Subcutaneous abdominal adipose tissue (tissue), 5 donors: ENCODE measurements around the gene TOP1.

Experiments
- H3K27ac ChIP-seq: one replicate; pipeline ENCODE4 v1.7.0; 2013; ENCODE audit warnings: low read depth, mild to moderate bottlenecking, inconsistent platforms, low read length, moderate library complexity
- H3K27me3 ChIP-seq, 5 donors: one replicate each; pipeline ENCODE4 v1.7.0; 2013; ENCODE audit warnings: low read length in 5 of 5, inconsistent platforms in 1 of 5; ENCODE audit not compliant: control insufficient read depth in 5 of 5, insufficient read depth in 4 of 5
- H3K36me3 ChIP-seq, 5 donors: one replicate each; pipeline ENCODE4 v1.7.0; 2013; ENCODE audit warnings: low read length in 5 of 5; ENCODE audit not compliant: control insufficient read depth in 5 of 5, insufficient read depth in 5 of 5
- H3K4me1 ChIP-seq, 5 donors: one replicate each; pipeline ENCODE4 v1.7.0; 2013; ENCODE audit warnings: low read length in 5 of 5, mild to moderate bottlenecking in 3 of 5, moderate library complexity in 1 of 5; ENCODE audit not compliant: control insufficient read depth in 5 of 5, insufficient read depth in 5 of 5
- H3K4me3 ChIP-seq, 5 donors: one replicate each; pipeline ENCODE4 v1.7.0; 2013; ENCODE audit warnings: low read length in 5 of 5, low read depth in 1 of 5
- H3K9ac ChIP-seq, 5 donors: one replicate each; pipeline ENCODE4 v1.7.0; 2013; ENCODE audit warnings: low read length in 5 of 5, mild to moderate bottlenecking in 4 of 5, moderate library complexity in 3 of 5
- H3K9me3 ChIP-seq, 5 donors: one replicate each; pipeline ENCODE4 v1.7.0; 2013; ENCODE audit warnings: low read length in 5 of 5; ENCODE audit not compliant: control insufficient read depth in 5 of 5
- donor health status: healthy.
- donor health status: healthy.
- donor health status: healthy.
- donor health status: healthy.
- donor health status: healthy.

The TOP1 gene

GRCh38 chr20:41133709-41134361 is 105.2 kb downstream of the TOP1 start:
- Histone ChIP-seq H3K4me1 (peaks cover 2 to 25% (median 20%) of the 10 kb centered on the region in 5 donors), H3K9ac (no peak overlapping the region), H3K27me3 (no peaks in the 10 kb centered on the region), H3K27ac (no peak overlapping the region), H3K36me3 (no peaks in the 10 kb centered on the region), H3K9me3 (no peaks in the 10 kb centered on the region), H3K4me3 (no peak overlapping the region)

GRCh38 chr20:41134362-41135186 is 106.0 kb downstream of the TOP1 start:
- Histone ChIP-seq H3K27me3 (no peaks in the 10 kb centered on the region), H3K9me3 (no peaks in the 10 kb centered on the region), H3K9ac (no peak overlapping the region), H3K36me3 (no peaks in the 10 kb centered on the region), H3K4me3 (no peak overlapping the region), H3K27ac (no peak overlapping the region), H3K4me1 (peaks cover 2 to 32% (median 28%) of the 10 kb centered on the region in 5 donors)

DNA sequence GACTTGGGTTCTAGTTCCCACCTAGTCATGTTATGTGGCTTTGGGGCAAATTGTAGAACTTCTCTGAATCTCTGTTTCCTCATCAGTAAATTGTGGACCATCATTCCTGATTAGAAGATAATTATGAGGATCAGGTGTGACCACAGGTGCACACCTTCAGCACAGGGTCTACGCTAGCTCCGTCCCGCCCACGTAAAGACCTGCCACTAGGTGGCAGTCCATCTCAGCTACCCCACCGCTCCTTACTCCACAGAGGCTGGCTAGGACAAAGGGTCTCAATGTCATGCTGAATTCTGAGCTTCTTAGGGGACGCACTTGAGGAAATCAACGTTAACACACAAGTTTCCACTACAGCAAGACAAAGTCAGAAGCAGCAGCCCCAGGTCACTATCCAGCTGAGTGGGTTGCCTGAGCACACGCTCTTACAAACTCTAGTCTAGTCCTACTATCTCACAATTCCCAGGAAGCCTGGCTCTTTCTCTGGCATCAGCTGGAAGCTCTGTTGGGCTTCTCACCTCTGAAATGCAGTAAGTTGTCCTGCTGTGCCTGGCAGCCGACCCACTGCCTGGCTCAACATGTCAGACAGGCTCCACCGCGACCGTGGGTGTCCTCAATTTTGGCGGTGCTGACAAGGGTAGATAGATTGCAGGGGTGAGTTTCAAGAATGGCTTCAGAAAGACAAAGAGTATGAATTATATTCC is 106.7 kb downstream of the TOP1 start:
- Histone ChIP-seq H3K9ac (no peak overlapping the region), H3K4me1 (peaks cover 3 to 40% (median 34%) of the 10 kb centered on the region in 5 donors), H3K9me3 (no peaks in the 10 kb centered on the region), H3K4me3 (no peak overlapping the region), H3K27me3 (no peaks in the 10 kb centered on the region), H3K27ac (no peak overlapping the region), H3K36me3 (no peaks in the 10 kb centered on the region)

GRCh38 chr20:41135888-41136679 is 107.5 kb downstream of the TOP1 start:
- peak overlapping the region; percentile 62 for H3K27ac ChIP-seq
- H3K4me3 ChIP-seq, result peak overlapping the region; percentile 68 to 82 (median 77)
- H3K27me3 ChIP-seq, result no peaks in the 10 kb centered on the region
- no peaks in the 10 kb centered on the region for H3K9me3 ChIP-seq
- peaks cover 9 to 47% (median 42%) of the 10 kb centered on the region in 5 donors for H3K4me1 ChIP-seq
- peak overlapping the region in 4 of 5 donors; percentile 45 to 83 (median 78) for H3K9ac ChIP-seq
- H3K36me3 ChIP-seq, result no peaks in the 10 kb centered on the region

GRCh38 chr20:41136680-41137613 is 108.3 kb downstream of the TOP1 start, which contains the start of gene PLCG1:
Gene PLCG1, plus strand, starts transcription at chr20:41137543. Its CDS starts 99 bp downstream, at chr20:41137642.
- no peaks in the 10 kb centered on the region for H3K36me3 ChIP-seq
- peak within 1 kb of the TSS; percentile 70 to 82 (median 79) for H3K4me3 ChIP-seq
- H3K4me1 ChIP-seq, result peaks cover 10 to 56% (median 50%) of the 10 kb centered on the region in 5 donors
- peak within 1 kb of the TSS; percentile 75 to 85 (median 82) for H3K9ac ChIP-seq
- H3K9me3 ChIP-seq, result no peaks in the 10 kb centered on the region
- no peaks in the 10 kb centered on the region for H3K27me3 ChIP-seq
- peak within 1 kb of the TSS; percentile 81 for H3K27ac ChIP-seq

DNA sequence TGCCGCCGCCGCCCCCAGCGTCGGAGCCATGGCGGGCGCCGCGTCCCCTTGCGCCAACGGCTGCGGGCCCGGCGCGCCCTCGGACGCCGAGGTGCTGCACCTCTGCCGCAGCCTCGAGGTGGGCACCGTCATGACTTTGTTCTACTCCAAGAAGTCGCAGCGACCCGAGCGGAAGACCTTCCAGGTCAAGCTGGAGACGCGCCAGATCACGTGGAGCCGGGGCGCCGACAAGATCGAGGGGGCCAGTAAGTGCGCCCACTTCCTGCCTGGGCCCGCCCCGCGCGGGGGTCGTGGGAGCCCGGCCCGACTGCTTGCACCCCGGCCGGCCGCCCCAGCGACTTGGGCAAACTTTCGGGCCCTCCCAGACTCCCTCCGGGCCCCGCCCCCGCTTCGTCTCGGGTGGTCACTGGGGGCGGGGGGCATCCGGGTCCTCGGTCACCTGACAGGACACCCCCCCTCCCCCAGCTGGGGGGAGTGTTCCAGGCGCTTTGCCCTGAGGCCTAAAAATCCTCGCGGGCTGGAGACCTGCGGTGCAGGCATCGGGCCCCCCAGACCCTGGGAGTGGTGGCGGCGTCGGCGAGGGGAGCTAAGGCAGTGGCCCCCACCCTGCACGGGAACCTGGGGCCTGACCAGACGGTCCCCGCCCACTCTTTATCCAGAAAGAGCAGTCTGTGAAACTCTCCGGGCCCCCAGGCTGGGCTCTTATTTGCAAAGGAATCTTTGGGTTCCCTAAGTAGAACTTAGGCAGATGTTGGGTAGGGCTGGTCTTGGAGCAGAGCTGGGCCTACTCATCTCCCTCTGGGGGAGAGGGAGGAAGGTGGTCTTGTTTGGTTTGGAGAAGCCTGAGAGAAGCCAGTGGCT is 109.2 kb downstream of the TOP1 start:
- Histone ChIP-seq H3K9ac (peak overlapping the region; percentile 75 to 85 (median 82)), H3K4me1 (peaks cover 10 to 65% (median 55%) of the 10 kb centered on the region in 5 donors), H3K9me3 (no peaks in the 10 kb centered on the region), H3K4me3 (peak overlapping the region; percentile 70 to 82 (median 77)), H3K27me3 (no peaks in the 10 kb centered on the region), H3K27ac (peak overlapping the region; percentile 81), H3K36me3 (no peaks in the 10 kb centered on the region)

GRCh38 chr20:41138475-41139226 is 110.0 kb downstream of the TOP1 start:
- Histone ChIP-seq H3K4me1 (peaks cover 9 to 73% (median 55%) of the 10 kb centered on the region in 5 donors), H3K4me3 (peak overlapping the region; percentile 70 to 82 (median 77)), H3K36me3 (no peaks in the 10 kb centered on the region), H3K9me3 (no peaks in the 10 kb centered on the region), H3K27me3 (no peaks in the 10 kb centered on the region), H3K9ac (peak overlapping the region; percentile 75 to 85 (median 82)), H3K27ac (peak overlapping the region; percentile 81)
